ENCODE data around the gene B4GALNT3.

B4GALNT3 gene

DNA sequence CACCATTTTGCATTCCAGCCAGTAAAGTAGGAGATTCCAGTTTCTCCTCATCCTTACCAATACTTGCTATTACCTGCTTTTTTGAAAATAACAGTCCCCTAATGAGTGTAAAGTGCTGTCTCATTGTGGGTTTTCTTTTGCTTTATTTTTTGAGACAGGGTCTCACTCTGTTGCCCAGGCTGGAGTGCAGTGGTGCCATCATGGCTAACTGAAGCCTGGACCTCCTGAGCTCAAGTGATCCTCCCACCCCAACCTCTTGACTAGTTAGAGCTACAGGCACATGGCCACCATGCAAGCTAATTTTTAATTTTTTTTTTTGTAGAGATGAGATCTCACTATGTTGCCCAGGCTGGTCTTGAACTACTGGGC is 142.9 kb downstream of the B4GALNT3 start:
- DNase-seq: no peak

DNA sequence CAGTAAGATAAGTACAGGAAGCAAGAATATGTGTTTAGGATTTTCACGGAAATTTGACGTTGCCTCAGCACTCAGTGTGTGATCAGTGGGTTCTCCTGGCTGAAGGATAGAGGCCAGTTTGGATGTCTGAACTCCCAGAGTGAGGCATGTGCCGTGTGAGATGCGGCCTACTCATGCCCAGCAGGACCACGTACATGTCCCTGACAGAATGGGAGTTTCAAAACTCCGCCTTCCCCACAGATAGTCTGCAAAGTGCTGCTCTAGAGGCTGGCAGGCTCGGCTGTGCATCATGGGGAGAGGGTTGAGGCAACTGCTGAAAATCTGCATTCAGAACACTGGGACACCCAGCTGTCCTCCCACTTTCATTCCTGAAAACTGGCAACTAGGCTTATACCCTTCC is 145.2 kb downstream of the B4GALNT3 start:
- no peak for DNase-seq

DNA sequence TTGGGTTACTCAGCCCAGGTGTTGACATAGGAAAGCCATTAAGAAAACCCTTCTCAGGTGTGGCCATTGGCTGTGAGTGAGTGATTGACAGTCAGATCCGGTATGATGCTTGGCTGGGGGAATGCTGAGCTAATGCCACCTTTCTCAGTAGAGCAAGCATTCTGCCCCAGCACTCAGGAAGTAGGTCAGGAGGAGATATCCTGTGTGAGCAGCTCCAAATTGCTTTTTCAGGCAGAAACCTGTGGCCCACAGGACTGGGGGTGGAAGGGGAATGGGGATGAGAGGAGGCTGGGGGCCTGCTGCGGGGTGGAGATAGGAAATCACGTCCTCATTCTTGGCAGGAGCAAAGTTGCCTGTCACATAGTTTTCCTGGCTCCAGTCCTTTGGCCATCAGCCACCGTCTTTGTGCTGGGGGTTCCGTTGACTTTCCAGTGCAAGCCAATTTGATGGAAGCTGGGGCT is 147.8 kb downstream of the B4GALNT3 start:
- DNase-seq: no peak

DNA sequence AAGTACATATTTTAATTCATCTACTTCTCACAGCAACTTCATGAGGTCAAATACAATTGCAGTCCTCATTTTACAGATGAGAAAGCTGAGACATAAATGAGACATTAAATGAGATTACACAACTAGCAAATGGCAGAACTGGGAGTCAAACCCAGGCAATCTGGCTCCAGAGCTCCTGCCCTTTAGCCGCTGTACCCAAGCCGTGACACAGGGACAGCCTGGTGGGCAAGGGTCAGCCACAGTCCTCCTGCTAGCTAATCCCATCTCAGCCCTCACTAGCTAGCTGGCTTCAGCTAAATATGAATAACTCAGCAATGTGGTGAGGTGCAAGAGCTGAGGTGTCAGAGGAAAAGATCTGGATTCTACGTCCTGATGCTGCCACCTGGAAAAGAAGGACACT is 148.7 kb downstream of the B4GALNT3 start:
- DNase-seq: no peak

DNA sequence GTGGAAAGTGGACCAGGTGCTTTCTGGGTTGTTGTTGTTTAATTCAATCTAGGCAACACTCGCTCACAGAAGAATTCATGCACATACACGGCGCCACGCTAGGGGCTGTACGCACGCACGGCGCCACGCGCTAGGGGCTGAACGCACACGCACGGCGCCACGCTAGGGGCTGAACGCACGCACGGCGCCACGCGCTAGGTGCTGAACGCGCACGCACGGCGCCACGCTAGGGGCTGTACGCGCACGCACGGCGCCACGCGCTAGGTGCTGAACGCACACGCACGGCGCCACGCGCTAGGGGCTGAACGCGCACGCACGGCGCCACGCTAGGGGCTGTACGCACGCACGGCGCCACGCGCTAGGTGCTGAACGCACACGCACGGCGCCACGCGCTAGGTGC is 149.2 kb downstream of the B4GALNT3 start:
- no peak for DNase-seq

DNA sequence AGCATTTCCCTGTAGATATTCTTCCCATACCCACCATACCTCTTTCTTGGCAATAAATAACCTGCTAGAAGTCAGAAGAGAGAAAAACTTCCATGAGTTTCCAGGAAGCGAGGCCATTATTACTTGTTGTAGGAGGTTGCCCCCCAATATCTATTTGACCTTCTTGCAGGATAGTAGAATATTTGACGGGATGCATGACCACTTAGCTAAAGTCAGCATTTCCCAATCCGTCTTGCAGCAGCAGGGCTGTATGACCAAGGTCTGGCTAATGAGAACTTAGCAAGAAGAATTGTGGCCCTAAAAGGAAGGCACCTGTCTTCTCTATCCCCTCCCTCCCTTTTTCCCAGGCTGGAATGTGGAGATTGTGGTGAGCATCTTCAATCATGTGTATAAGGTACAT is 152.0 kb downstream of the B4GALNT3 start:
- DNase-seq: no peak

DNA sequence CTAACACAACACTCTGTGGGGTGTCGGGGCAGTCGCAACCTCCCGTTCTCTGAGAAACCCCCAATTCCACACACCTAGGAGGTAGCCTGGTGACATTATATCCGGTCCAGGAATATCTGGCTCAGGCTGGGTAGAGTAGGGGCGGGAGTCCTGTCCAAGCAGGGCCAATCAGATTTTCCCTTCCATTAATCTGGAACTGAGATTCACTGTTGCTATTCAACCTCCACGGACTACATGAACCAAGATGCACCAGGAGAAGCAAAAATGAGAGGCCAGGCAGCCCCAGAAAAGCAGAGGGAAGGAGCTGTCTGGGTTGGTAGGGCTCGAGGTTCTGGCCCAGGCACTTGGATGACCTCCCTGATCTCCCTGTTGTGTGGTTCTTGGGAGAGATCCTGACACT is 152.6 kb downstream of the B4GALNT3 start:
- no peak for DNase-seq

DNA sequence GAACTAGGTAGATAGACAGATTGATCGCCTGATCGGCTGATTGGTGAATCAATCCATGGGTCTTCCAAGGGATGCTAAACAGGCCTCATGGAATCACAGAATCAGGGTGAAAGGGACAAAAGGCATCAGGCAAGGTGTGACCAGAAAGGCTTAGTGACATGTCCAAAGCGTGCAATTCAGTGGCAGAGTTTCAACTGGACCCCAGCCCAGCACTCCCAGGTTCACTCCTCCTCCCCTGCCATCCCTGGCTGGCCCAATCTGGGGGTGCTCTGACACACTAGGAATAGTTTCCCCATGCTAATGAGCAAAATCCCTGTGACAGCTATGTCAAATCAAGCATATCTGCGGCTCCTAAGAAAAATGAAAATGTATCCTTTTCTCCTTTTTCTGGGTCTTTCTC is 153.1 kb downstream of the B4GALNT3 start:
- DNase-seq: no peak
